Measurements from ENCODE around the gene ZNF689.

Gene ZNF689

DNA sequence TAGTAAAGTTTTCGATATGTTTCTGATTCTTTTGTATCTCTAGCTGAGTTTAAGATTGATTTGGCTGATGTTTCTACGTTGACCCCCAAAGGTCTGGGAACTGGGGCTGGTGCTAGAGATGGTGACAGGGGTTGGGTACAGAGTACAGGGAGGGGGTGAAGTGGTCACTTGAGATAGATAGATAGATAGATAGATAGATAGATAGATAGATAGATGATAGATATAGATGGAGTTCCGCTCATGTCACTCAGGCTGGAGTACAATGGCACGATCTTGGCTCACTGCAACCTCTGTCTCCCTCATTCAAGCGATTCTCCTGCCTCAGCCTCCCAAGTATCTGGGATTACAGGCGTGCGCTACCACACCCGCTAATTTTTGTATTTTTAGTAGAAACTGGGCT is 46.2 kb upstream of the ZNF689 start:
- Histone ChIP-seq H3K36me3 (peaks cover 56% of the 10 kb centered on the region), H3K27ac (no peak overlapping the region), H3K9me3 (ENCODE audit: severe bottlenecking) (no peaks in the 10 kb centered on the region), H3K27me3 (ENCODE audit: insufficient read depth, low read depth, severe bottlenecking) (no peaks in the 10 kb centered on the region), H3K4me3 (ENCODE audit: low read depth, low read length) (no peak overlapping the region)
- TF ChIP-seq, protein P1, sequence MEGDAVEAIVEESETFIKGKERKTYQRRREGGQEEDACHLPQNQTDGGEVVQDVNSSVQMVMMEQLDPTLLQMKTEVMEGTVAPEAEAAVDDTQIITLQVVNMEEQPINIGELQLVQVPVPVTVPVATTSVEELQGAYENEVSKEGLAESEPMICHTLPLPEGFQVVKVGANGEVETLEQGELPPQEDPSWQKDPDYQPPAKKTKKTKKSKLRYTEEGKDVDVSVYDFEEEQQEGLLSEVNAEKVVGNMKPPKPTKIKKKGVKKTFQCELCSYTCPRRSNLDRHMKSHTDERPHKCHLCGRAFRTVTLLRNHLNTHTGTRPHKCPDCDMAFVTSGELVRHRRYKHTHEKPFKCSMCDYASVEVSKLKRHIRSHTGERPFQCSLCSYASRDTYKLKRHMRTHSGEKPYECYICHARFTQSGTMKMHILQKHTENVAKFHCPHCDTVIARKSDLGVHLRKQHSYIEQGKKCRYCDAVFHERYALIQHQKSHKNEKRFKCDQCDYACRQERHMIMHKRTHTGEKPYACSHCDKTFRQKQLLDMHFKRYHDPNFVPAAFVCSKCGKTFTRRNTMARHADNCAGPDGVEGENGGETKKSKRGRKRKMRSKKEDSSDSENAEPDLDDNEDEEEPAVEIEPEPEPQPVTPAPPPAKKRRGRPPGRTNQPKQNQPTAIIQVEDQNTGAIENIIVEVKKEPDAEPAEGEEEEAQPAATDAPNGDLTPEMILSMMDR (IDR thresholded peaks at IDR 0.05; ENCODE audit: low read depth, low read length), result no peak
- no peak for DNase-seq

DNA sequence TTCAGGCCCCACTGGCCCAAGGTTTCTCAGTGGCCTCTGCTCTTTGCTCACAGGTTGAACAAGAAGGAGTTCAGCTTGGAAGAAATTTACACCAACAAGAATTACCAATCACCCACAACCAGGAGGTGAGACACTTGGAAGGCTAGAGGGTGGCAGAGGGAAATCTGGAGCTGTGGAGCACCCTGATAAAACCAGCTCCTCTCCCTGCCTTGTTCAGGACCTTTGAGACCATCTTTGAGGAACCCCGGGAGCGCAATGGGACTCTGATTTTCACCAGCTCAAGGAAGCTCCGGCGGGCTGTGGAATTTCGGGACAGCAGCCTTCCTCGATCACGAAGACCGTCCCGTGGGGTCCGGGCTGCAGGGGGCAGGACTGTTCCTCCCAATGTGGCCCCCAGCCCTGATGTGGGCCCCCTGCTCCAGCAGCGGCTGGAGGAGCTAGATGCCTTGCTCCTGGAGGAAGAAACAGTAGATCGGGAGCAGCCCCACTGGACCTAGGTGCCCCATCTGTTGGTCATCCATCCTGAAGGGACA is 45.7 kb upstream of the ZNF689 start:
- TF ChIP-seq, protein P1 (IDR thresholded peaks at IDR 0.05; ENCODE audit: low read depth, low read length), result no peak
- H3K27me3 ChIP-seq (ENCODE audit: insufficient read depth, low read depth, severe bottlenecking), result no peaks in the 10 kb centered on the region
- no peaks in the 10 kb centered on the region for H3K9me3 ChIP-seq (ENCODE audit: severe bottlenecking)
- H3K36me3 ChIP-seq, result peaks cover 51% of the 10 kb centered on the region
- H3K27ac ChIP-seq, result no peak overlapping the region
- H3K4me3 ChIP-seq (ENCODE audit: low read depth, low read length), result no peak overlapping the region
- no peak for DNase-seq

DNA sequence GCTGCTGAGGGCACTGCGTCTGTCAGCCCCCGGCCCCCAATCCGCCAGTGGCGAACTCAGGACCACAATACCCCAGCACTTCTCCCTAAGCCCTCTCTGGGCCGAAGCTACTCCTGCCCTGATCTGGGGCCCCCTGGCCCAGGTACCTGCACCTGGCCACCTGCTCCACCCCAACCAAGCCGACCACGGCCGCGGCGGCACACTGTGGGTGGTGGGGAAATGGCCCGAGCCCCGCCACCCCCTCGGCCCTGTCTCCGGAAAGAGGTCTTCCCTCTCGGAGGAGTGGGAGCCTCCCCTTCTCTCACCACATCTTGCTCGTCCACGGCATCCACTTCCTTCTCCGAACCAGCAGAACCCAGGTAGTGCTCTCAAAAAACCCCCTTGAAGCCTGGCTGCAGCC is 44.7 kb upstream of the ZNF689 start:
- no peak for DNase-seq
- H3K36me3 ChIP-seq, result peaks cover 45% of the 10 kb centered on the region
- H3K27ac ChIP-seq, result no peak overlapping the region
- no peaks in the 10 kb centered on the region for H3K9me3 ChIP-seq (ENCODE audit: severe bottlenecking)
- TF ChIP-seq, protein P1 (IDR thresholded peaks at IDR 0.05; ENCODE audit: low read depth, low read length), result no peak
- H3K27me3 ChIP-seq (ENCODE audit: insufficient read depth, low read depth, severe bottlenecking), result no peaks in the 10 kb centered on the region
- no peak overlapping the region for H3K4me3 ChIP-seq (ENCODE audit: low read depth, low read length)

DNA sequence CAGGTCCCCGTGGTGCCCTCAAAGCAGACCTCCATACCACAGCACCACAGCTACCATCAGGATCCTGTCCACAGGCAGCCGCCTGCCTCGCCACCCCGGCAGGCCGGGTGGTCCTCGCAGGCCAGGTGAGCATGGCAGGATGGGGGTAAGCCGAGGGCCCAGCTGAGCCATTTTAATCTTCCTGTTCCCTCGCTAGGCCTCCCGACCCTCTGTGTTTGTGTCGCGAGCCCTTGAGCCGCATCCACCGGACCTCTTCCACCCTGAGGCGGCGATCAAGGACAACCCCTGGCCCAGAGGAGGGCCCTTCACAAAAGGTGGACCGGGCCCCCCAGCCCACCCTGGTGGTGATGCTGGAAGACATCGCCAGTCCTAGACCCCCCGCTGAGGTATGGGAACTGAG is 42.5 kb upstream of the ZNF689 start:
- TF ChIP-seq, protein P1 (IDR thresholded peaks at IDR 0.05; ENCODE audit: low read depth, low read length), result no peak
- H3K4me3 ChIP-seq (ENCODE audit: low read depth, low read length), result no peak overlapping the region
- H3K27me3 ChIP-seq (ENCODE audit: insufficient read depth, low read depth, severe bottlenecking), result no peaks in the 10 kb centered on the region
- H3K36me3 ChIP-seq, result peaks cover 45% of the 10 kb centered on the region
- H3K27ac ChIP-seq, result no peak overlapping the region
- no peak for DNase-seq
- peaks cover 2% of the 10 kb centered on the region for H3K9me3 ChIP-seq (ENCODE audit: severe bottlenecking)

DNA sequence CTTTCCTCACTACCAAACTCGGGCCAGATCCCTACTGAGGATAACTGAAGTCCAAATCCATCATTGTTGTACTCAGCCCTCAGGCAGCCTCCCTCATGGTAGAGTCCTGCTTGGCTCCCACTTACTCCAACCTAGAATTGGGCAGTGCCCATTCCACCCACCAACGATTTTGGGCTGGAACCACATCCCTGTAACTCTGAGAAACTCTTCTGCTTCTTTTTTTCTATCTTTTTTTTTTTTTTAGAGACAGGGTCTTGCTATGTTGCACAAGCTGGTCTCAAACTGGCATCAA is 41.8 kb upstream of the ZNF689 start:
- TF ChIP-seq, protein P1 (IDR thresholded peaks at IDR 0.05; ENCODE audit: low read depth, low read length), result no peak
- Histone ChIP-seq H3K4me3 (ENCODE audit: low read depth, low read length) (peak overlapping the region; percentile 71), H3K27me3 (ENCODE audit: insufficient read depth, low read depth, severe bottlenecking) (no peaks in the 10 kb centered on the region), H3K27ac (peak overlapping the region; percentile 98), H3K9me3 (ENCODE audit: severe bottlenecking) (peaks cover 2% of the 10 kb centered on the region), H3K36me3 (peaks cover 42% of the 10 kb centered on the region)
- DNase-seq, result no peak
